DMS53 (cell line): ENCODE results near the gene HOTAIR.

Source experiments
- DNase-seq: peaks from one replicate; lab custom pipeline; 2025; lab: John Stamatoyannopoulos, UW

HOTAIR gene

GRCh38 chr12:53960187-53961024 lies 14.3 kb downstream of the HOTAIR start:
- no peak for DNase-seq

GRCh38 chr12:53959314-53959713 lies 15.4 kb downstream of the HOTAIR start:
- DNase-seq = no peak

GRCh38 chr12:53958128-53958527 lies 16.6 kb downstream of the HOTAIR start:
- no peak for DNase-seq

- DNase-seq = no peak
These were observed 17.7 kb downstream of the HOTAIR start for GRCh38 chr12:53956914-53957536.

- DNase-seq = no peak
These were observed 18.4 kb downstream of the HOTAIR start for GRCh38 chr12:53956251-53956887.

GRCh38 chr12:53955776-53956250 lies 18.9 kb downstream of the HOTAIR start:
- DNase-seq = no peak

- no peak for DNase-seq
These were observed 19.5 kb downstream of the HOTAIR start for GRCh38 chr12:53955036-53955775.

GRCh38 chr12:53954694-53955035 lies 20.1 kb downstream of the HOTAIR start, which contains the start of gene HOXC12:
Gene HOXC12 (plus strand): TSS chr12:53954903. CDS start chr12:53954930, 27 bp downstream.
- no peak for DNase-seq

- no peak for DNase-seq
These were observed 20.7 kb downstream of the HOTAIR start for GRCh38 chr12:53953831-53954693.

GRCh38 chr12:53952871-53953734 lies 21.7 kb downstream of the HOTAIR start:
- no peak for DNase-seq

- no peak for DNase-seq
These were observed 22.4 kb downstream of the HOTAIR start for GRCh38 chr12:53952335-53952694.

- DNase-seq = no peak
These were observed 23.0 kb downstream of the HOTAIR start for GRCh38 chr12:53951577-53952334.

GRCh38 chr12:53950789-53951576 lies 23.8 kb downstream of the HOTAIR start:
- no peak for DNase-seq

GRCh38 chr12:53950437-53950773 lies 24.3 kb downstream of the HOTAIR start:
- no peak for DNase-seq

GRCh38 chr12:53949631-53950436 lies 24.9 kb downstream of the HOTAIR start:
- peak; percentile 12 for DNase-seq

- DNase-seq = no peak
These were observed 25.8 kb downstream of the HOTAIR start for GRCh38 chr12:53948650-53949593.

GRCh38 chr12:53947743-53948142 lies 27.0 kb downstream of the HOTAIR start:
- DNase-seq = no peak
